Cardiac fibroblast (primary cell): ENCODE results near the gene KCNK3.

Source experiments
- DNase-seq, 2 donors: peaks; one replicate each; pipeline versions ENCODE4 v3.0.0 to v3.0.0-alpha.2; 2010; ENCODE audit warnings: low read depth in 2 of 2
- H3K4me3 ChIP-seq, 2 donors: replicated peaks in 1 of 2; 1 replicate in 1 of 2; 2 replicates in 1 of 2; pipeline ENCODE4 v1.5.1; 2011; ENCODE audit warnings: low read depth in 2 of 2, low read length in 2 of 2, mild to moderate bottlenecking in 2 of 2, moderate library complexity in 1 of 2
- TF ChIP-seq, protein P1 (sequence below): IDR thresholded peaks from one replicate; pipeline ENCODE4 v1.5.1; 2011; ENCODE audit warnings: low read depth, mild to moderate bottlenecking, low read length, inconsistent platforms

KCNK3 gene

GRCh38 chr2:26729311-26729710, 36.8 kb downstream of the KCNK3 start:
- DNase-seq, result no peak
- no peak overlapping the region for H3K4me3 ChIP-seq
- TF ChIP-seq, protein P1, sequence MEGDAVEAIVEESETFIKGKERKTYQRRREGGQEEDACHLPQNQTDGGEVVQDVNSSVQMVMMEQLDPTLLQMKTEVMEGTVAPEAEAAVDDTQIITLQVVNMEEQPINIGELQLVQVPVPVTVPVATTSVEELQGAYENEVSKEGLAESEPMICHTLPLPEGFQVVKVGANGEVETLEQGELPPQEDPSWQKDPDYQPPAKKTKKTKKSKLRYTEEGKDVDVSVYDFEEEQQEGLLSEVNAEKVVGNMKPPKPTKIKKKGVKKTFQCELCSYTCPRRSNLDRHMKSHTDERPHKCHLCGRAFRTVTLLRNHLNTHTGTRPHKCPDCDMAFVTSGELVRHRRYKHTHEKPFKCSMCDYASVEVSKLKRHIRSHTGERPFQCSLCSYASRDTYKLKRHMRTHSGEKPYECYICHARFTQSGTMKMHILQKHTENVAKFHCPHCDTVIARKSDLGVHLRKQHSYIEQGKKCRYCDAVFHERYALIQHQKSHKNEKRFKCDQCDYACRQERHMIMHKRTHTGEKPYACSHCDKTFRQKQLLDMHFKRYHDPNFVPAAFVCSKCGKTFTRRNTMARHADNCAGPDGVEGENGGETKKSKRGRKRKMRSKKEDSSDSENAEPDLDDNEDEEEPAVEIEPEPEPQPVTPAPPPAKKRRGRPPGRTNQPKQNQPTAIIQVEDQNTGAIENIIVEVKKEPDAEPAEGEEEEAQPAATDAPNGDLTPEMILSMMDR, result no peak

DNA sequence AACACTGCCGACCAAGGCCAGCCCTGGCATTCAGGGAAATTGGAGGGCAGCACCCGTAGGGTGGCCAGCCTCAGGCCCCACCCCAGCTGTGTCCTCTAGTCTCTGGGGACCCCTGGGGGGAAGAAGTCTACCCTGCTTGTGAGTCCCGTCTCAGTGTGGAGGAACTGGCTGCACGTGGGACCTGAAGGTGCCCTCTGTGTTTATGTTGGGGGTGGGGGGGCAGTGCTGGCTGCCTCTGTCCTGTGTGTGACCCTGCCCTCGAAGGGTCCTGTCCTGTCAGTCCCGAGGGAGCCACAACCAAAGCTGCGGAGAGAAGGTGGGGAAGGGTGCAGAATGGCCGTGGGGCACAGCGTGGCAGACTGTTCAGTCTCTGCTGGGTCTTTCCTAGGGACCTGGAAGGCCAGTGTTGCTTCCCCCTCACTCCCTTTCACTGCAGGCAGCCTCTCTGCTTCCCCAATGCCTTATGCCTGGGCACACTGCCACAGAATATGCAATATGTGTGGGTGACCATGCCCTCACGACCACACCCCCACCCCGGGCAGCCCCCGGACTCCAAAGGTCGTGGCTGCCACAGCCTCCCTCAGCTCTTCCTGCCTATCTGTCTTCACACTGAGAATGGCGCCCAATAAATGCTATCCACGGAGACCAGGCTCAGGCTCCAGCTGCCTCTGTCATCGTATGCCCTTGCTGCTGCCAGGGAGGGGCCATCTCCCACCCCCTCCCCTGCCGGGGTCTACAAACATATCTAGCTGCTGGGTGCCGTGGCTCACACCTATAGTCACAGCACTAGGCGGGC, 38.2 kb downstream of the KCNK3 start:
- no peak for DNase-seq
- TF ChIP-seq, protein P1, result no peak
- no peak overlapping the region for H3K4me3 ChIP-seq

DNA sequence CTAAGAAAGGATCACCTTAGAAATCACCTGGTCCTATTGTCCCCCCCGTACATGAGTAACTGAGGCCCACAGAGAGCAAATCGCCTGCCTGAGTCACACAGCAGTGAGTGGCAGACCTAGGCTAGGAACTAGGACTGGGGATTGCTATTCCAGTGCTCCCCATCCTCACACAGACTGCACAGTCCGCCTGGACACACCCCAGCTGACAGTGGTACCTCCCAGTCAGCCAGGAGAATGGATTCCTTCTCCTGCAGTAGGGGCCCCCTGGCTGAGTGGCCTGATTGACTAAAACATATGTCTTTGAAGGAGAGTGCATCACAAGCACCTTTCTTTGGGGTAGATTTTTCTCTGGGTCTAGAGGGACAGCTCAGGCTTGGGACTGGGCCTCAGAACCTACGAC, 39.2 kb downstream of the KCNK3 start:
- no peak for DNase-seq
- no peak overlapping the region for H3K4me3 ChIP-seq
- TF ChIP-seq, protein P1, result no peak

DNA sequence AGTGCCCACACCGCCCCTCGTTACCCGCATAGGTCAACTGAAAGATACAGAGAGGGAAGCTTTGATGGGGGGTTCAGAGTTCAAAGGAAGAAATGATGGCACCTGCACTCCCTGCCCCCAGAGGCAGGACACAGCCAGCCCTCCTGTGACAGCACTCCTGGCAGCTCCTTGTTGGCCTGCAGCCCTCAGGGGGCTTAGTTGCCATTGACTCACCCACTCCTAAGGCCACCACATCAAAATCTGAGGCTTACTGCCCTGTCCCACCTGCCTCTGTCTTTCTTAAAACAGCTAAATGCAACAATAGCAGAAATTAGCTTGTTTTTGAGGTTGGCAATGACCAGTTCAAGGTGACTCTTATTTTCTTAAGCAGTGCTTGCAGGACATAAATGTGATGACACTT, 39.9 kb downstream of the KCNK3 start:
- no peak for DNase-seq
- TF ChIP-seq, protein P1, result no peak
- H3K4me3 ChIP-seq, result no peak overlapping the region

DNA sequence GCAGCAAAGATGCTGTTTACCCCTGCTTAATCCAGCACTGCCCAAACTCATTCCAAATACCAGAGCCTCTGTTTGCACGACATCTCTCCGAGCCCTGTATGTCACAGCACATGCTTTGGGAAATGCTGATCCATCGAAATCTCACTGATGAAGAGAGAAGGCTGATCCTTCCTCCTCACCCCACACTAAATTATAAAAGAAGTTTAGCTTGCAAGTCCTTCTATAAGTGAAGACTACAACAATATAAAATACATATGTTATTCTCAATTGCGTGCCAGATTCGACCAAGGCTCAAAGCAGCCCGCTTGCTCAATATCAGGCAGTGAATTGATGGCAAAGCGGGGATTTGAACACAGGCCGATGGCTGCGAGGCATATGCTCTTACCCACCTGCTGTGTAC, 40.9 kb downstream of the KCNK3 start:
- TF ChIP-seq, protein P1, result no peak
- DNase-seq, result no peak
- H3K4me3 ChIP-seq, result no peak overlapping the region

DNA sequence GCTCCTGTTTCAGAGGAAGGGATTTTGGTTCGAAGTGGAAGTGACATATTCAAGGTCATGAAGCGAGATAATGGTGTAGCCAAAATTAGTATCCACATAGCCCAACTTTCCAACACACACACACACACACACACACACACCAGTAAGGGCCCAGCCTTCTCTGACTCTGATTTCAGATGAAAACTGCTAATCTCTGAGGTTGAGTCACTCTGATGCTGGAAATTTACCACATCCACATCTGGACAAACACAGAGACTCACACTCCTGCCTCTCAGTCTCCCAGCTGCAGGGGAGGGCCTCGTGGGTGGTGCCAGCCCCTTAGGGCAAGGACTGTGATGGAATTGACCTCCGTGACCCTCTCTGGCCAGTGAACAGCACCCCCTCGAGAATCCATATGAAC, 42.6 kb downstream of the KCNK3 start:
- peak; percentile 92 to 97 for DNase-seq
- TF ChIP-seq, protein P1, result no peak
- H3K4me3 ChIP-seq, result no peak overlapping the region
